GM18909 (cell line): ENCODE data around the gene CXCR3.
"Not testable (repeated sequence)": the region's sequence is repeated elsewhere in the genome, so short reads cannot be mapped to it uniquely, and the experiment has no call there.

Experiments used
- ATAC-seq: cut with Tn5 transposase; IDR thresholded peaks from one replicate; pipeline ENCODE4 v1.9.1; 2021; ENCODE audit warnings: mild to moderate bottlenecking; ENCODE audit not compliant: unreplicated experiment, poor library complexity

The CXCR3 gene

DNA sequence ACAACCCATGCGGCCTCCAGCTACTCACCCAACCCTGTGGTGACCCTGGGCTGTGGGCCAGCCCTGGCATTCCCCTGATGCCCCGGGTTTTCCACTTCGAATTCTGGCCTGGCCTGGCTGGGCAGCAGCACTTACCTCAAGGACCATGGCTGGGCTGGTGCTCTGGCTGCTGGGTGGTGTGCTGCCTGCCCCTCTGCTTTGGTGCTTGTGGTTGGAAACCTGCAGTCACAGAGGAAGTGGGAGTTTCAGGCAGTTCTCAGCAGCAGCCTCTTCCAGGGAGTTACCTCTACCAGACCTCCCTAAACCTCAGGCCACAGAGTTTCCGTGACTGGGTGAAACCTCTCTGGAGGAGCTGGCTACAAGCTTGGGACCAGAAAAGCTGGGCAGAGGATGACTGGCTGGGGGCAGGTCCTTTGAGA lies at the start of gene CXCR3:
CXCR3 (minus strand) TSS at position 209 of the 419 bp plus-strand sequence; CDS start at position 147, 62 bp downstream.
- peak; percentile 64 for ATAC-seq

- no peak for ATAC-seq
These were observed 49.3 kb upstream of the CXCR3 start, which contains the start of gene LOC101059915 for GRCh38 chrX:71667328-71668247. Gene LOC101059915 (plus strand): TSS chrX:71667546.

- ATAC-seq = no peak
These were observed 48.2 kb upstream of the CXCR3 start for GRCh38 chrX:71666240-71667223.

GRCh38 chrX:71665747-71666146 lies 47.4 kb upstream of the CXCR3 start:
- ATAC-seq = no peak

DNA sequence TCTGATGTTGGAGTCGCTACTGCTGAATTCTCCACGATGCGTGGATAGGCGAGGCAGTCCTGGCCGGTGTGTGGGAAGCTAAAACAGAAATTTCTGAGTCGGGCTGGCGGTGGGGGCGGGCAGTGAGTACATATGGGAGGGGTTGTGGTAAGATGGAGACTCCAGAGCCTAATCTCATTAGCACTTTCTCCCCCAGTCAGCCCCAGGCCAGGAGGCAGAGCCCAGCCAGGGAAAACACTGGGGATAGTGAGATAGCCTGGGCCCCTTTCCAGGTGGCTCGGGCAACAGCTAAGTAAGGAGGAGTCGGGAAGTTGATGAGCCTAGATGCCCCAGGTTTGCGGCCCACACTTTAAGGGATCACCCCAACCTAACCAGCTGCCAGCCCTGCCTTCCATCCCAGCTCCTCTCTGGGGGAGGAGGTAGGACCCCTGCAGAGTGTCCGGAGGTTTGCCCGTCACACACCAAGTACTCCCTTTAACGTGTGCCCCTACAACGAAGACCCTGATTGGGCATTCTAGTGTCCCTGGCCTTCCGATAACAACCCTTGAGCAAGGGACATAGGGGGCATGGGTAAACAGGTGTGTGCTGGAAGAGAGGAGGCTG lies 46.7 kb upstream of the CXCR3 start:
- no peak for ATAC-seq

DNA sequence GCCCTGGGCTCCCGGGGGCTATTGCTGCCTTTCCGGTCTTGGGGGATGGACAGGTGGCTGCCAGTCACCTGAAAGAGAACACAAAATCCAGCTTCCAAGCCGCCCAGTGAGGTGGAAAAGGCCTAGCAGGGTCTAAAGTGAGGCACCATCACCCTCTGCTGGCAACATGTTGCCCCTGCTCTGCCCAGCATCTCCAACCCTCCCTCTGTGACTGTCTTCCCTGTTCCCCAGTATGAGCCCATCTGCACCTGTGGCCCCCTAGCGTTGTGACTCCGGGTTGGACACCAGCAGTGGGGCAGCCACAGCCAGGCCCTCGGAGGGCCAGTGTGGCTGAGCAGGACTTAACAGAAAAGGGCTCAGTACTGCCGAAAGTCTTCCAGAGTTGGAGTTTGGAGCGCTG lies 45.9 kb upstream of the CXCR3 start:
- ATAC-seq = not testable (repeated sequence)

- not testable (repeated sequence) for ATAC-seq
These were observed 44.9 kb upstream of the CXCR3 start for GRCh38 chrX:71663238-71663637.

GRCh38 chrX:71662654-71663053 lies 44.3 kb upstream of the CXCR3 start:
- ATAC-seq = not testable (repeated sequence)

GRCh38 chrX:71661919-71662318 lies 43.6 kb upstream of the CXCR3 start:
- ATAC-seq = no peak

GRCh38 chrX:71660562-71661416 lies 42.5 kb upstream of the CXCR3 start:
- ATAC-seq = no peak

DNA sequence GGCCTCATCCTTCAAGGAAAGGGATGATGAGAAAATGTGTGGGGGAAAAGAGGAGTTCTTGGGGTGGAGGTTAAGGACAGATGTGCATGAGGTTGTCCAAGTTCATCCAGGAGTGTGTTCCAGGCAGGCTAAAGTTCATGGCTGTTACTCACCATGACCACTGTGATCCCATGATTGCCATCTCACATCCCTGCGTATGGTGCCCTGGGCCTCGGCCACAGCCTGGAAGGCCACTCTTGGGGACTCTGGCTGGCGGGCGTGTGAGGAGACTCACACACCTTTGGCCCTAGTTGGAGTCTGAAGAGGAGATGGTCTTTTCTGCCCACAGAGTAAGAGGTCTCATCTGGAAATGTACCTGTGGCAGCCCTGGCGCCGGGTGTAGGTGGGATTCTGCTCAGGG lies 41.6 kb upstream of the CXCR3 start:
- no peak for ATAC-seq

GRCh38 chrX:71659342-71659741 lies 41.0 kb upstream of the CXCR3 start:
- no peak for ATAC-seq

GRCh38 chrX:71657267-71657666 lies 39.0 kb upstream of the CXCR3 start:
- no peak for ATAC-seq

DNA sequence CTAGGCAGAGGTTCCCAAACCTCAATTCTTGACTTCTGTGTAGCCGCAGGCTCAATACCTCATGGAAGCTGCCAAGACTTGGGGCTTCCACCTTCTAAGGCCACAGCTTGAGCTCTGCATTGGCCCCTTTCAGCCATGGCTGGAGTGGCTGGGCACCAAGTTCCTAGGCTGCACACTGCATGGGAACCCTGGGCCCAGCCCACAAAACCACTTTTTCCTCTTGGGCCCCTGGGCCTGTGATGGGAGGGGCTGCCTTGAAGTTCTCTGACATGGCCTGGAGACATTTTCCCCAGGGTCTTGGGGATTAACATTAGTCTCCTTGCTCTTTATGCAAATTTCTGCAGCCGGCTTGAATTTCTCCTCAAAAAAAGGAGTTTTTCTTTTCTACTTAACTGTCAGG lies 35.0 kb upstream of the CXCR3 start:
- ATAC-seq = no peak

- peak; percentile 67 for ATAC-seq
These were observed 34.1 kb upstream of the CXCR3 start for GRCh38 chrX:71652405-71652804.

DNA sequence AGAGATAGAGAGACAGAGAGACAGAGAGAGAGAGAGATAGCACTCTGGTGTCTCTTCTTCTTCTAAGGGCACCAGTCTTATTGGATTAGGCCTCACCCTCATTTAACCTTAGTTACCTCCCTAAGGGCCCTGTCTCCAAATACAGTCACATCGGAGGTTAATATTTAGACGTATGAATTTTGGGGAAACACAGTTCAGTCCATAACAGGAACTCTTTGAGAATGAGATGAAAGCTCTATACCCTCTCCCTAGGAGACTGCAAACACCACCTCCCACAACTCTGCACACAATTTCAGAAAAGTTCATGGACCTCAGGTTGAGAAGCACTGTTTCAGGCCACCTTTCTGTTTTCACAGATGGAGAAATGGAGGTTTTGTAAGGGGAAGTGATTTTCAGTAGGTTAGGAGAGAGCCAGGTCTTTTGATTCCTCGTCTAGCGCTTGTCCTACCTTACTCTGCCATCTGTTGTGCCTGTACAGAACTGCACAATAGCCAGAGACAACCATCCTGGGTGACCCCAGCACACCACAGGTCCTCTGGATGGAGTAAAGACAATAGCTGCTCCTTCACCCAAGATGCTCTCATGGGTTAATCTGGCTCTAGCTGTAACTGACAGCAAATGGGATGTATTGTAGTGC lies 32.1 kb upstream of the CXCR3 start:
- ATAC-seq = peak; percentile 81

DNA sequence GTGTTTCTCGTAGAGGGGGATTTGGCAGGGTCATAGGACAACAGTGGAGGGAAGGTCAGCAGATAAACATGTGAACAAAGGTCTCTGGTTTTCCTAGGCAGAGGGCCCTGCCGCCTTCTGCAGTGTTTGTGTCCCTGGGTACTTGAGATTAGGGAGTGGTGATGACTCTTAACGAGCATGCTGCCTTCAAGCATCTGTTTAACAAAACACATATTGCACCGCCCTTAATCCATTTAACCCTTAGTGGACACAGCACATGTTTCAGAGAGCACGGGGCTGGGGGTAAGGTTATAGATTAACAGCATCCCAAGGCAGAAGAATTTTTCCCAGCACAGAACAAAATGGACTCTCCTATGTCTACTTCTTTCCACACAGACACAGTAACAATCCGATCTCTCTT lies 26.1 kb upstream of the CXCR3 start:
- ATAC-seq = not testable (repeated sequence)

DNA sequence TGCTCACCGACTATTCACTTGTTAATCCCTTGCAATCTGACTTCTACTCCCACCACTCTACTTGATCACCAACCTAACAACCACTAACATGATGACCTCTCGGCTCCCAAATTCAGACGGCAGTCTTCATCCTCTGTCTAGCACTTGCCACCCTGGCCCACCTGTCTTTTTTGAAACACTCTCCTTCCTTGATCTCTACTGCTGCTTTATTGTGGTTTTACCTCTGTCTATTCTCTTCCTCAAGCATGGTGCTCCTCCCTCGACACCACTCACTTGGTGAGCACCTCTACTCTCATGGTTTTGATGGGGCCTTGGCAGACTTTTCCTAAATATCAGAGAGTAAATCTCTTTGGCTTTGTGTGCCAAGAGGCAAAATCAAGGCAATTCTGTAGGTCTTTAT lies 21.7 kb upstream of the CXCR3 start:
- ATAC-seq = no peak

GRCh38 chrX:71638409-71638808 lies 20.1 kb upstream of the CXCR3 start:
- ATAC-seq = no peak
